ENCODE results near the gene FBXO9.

Gene FBXO9

DNA sequence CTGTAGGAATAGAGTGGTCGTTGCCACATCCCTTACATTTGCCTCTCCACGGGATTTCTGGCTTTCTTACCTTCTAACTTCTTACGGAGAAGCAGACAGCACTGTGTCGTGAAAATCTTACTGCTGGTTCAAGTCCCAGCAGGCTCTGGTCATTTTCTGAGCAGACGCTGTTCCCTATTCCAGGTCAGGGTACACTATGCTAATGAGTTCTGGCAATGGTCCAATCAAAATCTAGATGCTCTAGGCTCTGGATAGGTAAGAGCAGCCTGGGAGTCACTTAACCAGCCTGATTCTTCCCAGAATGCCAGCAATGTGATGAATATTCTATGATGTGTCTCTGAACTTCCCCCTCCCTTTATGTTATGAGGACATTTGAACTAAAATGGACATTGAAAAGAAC lies 83.5 kb downstream of the FBXO9 start, which contains the start of gene GCM1:
TSS of gene GCM1 (minus strand) at position 158 of the 400 bp plus-strand sequence. CDS start 3,209 bp downstream, outside the sequence.
- peaks cover 4% of the 10 kb centered on the region; the same call in 1 of the 2 replicates for H3K27me3 ChIP-seq (ENCODE audit: low read depth, low read length)
- TF ChIP-seq EZH2phosphoT487 (IDR thresholded peaks at IDR 0.05; ENCODE audit: low read depth) = no peak
- TF ChIP-seq, protein P1, sequence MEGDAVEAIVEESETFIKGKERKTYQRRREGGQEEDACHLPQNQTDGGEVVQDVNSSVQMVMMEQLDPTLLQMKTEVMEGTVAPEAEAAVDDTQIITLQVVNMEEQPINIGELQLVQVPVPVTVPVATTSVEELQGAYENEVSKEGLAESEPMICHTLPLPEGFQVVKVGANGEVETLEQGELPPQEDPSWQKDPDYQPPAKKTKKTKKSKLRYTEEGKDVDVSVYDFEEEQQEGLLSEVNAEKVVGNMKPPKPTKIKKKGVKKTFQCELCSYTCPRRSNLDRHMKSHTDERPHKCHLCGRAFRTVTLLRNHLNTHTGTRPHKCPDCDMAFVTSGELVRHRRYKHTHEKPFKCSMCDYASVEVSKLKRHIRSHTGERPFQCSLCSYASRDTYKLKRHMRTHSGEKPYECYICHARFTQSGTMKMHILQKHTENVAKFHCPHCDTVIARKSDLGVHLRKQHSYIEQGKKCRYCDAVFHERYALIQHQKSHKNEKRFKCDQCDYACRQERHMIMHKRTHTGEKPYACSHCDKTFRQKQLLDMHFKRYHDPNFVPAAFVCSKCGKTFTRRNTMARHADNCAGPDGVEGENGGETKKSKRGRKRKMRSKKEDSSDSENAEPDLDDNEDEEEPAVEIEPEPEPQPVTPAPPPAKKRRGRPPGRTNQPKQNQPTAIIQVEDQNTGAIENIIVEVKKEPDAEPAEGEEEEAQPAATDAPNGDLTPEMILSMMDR (IDR thresholded peaks at IDR 0.05; ENCODE audit: low read depth, low read length) = no peak
- H2AFZ ChIP-seq (ENCODE audit: low read depth, low read length) = no peak within 1 kb of the TSS
- H3K4me3 ChIP-seq (ENCODE audit: low read length) = no peak within 1 kb of the TSS
- H3K27ac ChIP-seq (ENCODE audit: low read length) = no peak within 1 kb of the TSS
- no peaks in the 10 kb centered on the region for H3K36me3 ChIP-seq (replicated peaks; ENCODE audit: low read depth, low read length)
- H4K20me1 ChIP-seq (ENCODE audit: insufficient read depth, low read length) = no peaks in the 10 kb centered on the region
- H3K4me2 ChIP-seq (ENCODE audit: low read length) = no peak within 1 kb of the TSS
- no peaks in the 10 kb centered on the region for H3K4me1 ChIP-seq (ENCODE audit: low read length)
- H3K9ac ChIP-seq (ENCODE audit: low read length) = no peak within 1 kb of the TSS
- H3K9me3 ChIP-seq (ENCODE audit: insufficient read depth, low read length) = no peaks in the 10 kb centered on the region
- no peaks in the 10 kb centered on the region for H3K79me2 ChIP-seq (ENCODE audit: low read length)
